ENCODE results near the gene DGCR2.
A peak's percentile ranks its signal among the peaks of the same experiment; 100 is the strongest.
"Not testable (repeated sequence)": the region's sequence is repeated elsewhere in the genome, so short reads cannot be mapped to it uniquely, and the experiment has no call there.

Gene DGCR2, protein sequence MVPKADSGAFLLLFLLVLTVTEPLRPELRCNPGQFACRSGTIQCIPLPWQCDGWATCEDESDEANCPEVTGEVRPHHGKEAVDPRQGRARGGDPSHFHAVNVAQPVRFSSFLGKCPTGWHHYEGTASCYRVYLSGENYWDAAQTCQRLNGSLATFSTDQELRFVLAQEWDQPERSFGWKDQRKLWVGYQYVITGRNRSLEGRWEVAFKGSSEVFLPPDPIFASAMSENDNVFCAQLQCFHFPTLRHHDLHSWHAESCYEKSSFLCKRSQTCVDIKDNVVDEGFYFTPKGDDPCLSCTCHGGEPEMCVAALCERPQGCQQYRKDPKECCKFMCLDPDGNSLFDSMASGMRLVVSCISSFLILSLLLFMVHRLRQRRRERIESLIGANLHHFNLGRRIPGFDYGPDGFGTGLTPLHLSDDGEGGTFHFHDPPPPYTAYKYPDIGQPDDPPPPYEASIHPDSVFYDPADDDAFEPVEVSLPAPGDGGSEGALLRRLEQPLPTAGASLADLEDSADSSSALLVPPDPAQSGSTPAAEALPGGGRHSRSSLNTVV

DNA sequence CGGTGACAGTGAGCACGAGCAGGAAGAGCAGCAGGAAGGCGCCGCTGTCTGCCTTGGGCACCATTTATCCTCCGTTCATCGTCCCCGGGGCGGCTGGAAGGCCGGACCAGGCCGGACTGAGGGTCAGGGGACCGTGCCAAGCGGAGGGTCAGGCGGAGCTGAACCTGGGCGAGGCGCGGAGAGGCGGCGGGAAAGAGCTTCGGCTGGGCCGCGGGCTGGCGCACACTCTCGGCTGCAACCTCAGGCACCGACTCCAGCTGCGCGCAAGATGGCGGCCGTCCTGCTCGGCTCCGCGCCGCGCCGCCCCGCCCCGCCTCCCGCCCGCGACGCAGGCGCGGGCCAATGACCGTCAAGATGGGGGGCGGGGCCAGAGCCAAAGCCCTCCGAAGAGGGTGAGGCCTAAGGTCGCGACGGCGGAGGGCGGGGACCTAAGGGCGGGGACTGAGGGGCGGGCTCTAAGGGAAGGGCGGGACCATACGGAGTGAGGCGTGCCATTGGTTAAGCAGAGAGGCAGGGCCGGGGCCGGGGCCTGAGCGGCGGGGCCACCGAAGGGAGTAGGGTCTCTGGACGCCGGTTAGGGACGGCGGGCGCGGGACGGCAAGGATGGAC lies at the start of gene DGCR2:
TSS of gene DGCR2 (minus strand) at position 270 of the 609 bp plus-strand sequence. CDS start at position 64, 206 bp downstream.
- peak; percentile 97 for DNase-seq (ENCODE audit: low spot score)

DNA sequence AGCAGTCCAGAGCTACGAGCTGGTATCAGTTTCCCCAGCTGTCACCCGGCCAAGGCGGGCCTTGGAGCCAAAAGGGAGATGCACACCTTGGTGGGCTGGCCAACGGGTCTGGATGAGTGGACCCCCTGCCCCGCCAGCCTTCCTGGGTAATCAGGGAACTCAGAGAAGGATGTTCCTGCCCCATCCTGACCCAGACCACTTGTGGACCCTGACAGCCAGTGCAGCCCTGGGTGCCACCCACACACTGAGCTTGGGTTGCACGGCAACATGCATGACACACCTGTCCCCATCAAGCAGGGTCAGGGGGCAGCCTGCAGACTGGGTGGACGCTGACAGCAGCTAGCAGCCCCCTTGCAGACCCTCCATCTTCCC lies 47.7 kb upstream of the DGCR2 start:
- no peak for DNase-seq (ENCODE audit: low spot score)

DNA sequence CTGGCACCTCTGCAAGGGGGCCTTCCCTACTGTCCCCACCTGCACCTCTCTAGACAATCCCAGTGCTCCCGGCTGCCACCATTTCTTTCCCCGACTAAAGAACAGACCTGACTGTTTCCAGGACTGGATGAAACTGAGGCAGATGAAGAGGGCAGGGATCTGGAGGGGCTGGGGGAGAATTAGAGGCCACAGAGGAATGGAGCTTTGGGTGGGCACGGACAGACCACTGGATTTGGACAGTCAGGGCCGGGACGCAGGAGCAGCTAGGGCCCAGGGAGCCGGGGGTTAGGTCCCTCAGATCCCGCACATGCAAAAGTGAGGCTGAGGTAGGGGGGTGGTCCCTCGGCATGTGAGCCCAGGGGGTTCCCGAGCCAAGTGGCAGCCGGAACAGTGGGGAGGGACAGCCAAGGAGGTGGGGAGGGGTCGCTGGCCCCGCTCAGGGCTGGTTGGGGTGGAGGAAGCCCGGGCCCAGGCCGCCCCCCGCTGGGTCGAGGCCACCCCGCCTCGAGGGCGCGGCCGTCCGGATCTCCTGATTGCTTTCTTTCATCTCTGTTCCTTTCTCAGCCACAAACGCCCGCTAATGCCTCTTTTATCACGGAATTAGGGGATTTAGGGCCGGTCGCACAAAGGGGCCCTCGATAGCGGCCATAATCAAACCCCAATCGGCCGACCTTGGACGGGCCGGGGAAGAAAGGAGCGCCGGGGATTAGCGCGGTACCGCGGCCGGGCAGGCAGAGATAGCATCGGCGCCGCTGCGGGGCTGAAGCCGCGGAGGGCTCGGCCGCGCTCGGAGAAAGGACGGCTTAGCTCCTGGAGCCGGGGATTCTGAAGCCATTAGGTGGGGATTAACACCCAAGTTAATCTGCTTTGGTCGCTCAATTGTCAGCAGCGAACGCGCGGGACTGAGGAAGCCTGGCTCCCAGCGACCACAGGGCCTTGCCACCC lies 47.1 kb upstream of the DGCR2 start:
- DNase-seq (ENCODE audit: low spot score), result no peak

- no peak for DNase-seq (ENCODE audit: low spot score)
These were observed 46.1 kb upstream of the DGCR2 start for GRCh38 chr22:19168088-19168890.

- DNase-seq (ENCODE audit: low spot score), result no peak
These were observed 45.1 kb upstream of the DGCR2 start for GRCh38 chr22:19167106-19167869.

DNA sequence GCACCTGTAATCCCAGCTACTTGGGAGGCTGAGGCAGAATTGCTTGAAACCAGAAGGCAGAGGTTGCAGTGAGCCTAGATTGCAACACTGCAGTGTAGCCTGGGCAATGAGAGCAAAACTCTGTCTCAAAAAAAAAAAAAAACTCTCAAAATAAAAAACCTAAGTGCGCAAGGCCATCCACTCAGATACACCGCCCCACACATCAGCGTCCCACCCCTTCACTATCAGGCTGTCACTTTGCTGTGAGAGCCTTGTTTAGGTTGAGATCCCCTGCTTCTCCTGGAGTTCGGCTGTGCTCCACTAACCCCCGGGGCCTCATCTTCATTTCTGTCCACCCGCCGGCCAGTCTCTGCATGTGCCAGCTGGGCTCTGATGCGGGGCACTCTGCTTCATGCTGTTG lies 44.2 kb upstream of the DGCR2 start:
- no peak for DNase-seq (ENCODE audit: low spot score)

GRCh38 chr22:19164425-19164824 lies 42.2 kb upstream of the DGCR2 start:
- DNase-seq (ENCODE audit: low spot score), result no peak

DNA sequence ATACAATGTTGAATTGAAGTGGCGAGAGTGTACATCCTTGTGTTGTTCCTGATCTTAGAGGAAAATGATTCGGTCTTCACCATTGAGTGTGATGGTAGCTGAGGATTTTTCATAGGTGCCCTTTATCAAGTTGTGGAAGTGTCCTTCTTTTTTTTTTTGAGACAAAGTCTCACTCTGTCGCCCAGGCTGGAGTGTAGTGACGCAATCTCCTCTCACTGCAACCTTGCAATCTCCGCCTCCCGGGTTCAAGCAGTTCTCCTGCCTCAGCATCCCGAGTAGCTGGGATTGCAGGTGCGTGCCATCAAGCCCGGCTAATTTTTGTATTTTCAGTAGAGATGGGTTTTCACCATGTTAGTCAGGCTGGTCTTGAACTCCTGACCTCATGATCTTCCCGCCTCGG lies 36.4 kb upstream of the DGCR2 start:
- not testable (repeated sequence) for DNase-seq (ENCODE audit: low spot score)

DNA sequence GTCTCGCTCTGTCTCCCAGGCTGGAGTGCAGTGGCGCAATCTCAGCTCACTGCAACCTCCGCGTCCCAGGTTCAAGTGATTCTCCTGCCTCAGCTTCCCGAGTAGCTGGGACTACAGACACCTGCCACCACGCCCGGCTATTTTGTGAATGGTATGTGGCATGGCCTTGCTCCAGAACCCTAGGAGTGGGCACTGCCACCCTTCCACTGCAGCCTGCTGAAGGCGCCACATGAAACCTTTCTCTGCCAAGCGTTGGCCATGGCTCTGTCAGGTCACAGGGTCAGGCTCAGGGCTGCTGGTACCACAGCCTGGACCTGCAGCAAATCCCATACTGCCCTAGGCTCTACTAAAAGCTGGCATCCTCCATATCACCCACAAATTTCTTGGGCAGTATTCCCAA lies 33.9 kb upstream of the DGCR2 start:
- not testable (repeated sequence) for DNase-seq (ENCODE audit: low spot score)

- no peak for DNase-seq (ENCODE audit: low spot score)
These were observed 31.0 kb upstream of the DGCR2 start for GRCh38 chr22:19152942-19153883.

DNA sequence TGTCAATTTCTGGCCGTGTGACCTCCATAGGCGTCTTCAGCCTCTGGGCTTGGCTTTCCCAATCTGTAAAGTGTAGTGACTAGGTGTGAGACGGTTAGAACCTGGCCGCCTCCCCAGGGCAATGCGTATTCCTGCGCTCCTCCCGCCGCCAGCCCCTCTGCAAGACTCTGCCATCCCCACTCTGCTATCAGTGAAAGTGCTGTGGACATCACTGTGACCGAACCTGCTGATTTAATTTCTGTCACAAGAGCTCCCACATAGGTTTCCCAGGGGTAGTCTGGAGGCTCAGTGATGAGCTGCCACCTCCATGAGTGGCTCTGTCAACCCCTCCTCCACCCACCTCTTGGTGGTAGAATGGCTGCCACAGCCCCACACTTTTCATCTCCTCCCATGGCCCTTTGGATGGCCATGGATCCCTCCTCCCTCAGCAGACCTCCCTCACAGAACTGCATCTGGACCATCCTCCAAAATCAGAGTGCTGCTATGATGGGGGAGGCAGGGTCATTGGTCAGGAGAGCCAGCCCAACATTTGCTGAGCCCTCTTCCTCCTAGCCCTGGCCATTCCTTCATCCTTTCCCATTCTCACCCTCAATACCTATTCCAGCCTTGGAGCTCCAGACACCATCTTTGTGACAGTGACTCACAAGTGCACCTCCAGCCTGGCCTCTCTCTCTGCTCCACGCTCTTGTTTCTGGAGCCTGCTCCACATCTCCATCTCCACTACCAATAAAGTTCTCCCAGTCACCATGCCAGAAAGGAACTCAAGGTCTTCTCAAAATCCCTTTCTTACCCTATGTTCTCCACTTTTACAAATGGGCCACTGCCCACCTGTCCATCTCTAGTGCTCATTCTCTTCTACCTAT lies 29.3 kb upstream of the DGCR2 start:
- DNase-seq (ENCODE audit: low spot score), result no peak

DNA sequence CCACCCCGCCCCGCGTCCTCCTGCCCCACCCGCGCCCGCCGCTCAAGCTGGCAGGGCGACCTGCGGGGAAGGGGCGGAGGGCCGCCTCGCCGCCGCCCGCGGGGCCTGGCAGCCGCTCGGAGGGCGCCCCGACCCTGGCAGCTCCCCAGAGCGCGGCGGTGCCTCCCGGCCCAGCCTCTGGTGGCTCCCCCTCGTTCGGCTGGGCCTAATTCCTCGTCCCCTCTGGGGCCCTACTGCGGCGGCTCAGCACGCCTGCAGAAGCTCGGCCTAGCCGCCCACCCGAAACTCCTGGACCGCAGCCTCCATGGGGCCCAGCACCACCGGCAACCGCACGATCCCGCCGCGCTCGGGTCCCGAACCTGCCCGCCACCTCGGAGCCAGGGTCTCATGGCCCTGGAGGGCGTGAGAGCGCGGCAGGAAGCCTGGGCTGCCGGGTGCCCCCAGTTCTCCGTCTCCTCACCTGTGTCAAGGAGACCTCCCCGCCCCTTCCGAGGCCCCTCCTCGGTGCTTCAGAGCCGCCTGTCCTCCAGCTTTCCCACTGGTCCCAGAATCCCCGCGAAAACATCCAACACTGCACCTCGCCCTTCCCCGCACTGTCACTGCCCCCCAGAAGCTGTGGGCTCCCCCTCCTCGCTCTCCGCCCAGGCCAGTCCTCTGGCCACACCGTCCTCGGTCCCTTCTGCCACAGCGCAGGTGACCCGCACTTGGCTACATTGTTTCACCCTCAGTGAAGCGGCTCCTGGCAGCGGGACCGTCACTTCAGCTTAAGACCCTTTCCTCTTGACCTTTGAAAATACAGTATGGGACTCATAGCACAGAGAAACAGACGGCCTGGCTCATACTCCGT lies 28.5 kb upstream of the DGCR2 start:
- no peak for DNase-seq (ENCODE audit: low spot score)

DNA sequence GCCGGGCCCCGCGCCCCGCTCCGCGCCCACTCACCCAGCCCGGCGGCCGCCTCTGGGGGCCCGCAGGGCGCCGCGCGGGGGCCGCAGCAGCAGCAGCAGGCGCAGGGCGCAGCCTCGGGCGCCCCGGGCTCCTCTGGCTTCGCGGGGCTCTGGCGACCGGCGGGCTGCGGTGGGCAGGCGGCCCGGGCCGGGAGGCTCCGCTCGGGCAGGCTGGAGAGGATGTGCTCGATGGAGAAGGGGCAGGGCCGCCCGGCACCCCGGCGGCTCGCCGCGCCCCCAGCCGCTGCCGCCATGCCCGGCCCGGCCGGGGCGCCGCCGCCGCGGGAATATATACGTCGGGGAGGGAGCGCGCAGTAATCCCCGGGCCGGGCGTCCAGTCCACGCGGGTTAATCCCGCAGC lies 27.8 kb upstream of the DGCR2 start, which contains the start of gene GSC2:
TSS of gene GSC2 (minus strand) at position 302 of the 400 bp plus-strand sequence. CDS start at position 293, 9 bp downstream.
- DNase-seq (ENCODE audit: low spot score), result no peak

- DNase-seq (ENCODE audit: low spot score), result peak; percentile 32
These were observed 27.1 kb upstream of the DGCR2 start for GRCh38 chr22:19149047-19149883.

- no peak for DNase-seq (ENCODE audit: low spot score)
These were observed 26.3 kb upstream of the DGCR2 start for GRCh38 chr22:19148417-19149046.

GRCh38 chr22:19147195-19147780 lies 25.1 kb upstream of the DGCR2 start:
- no peak for DNase-seq (ENCODE audit: low spot score)

Measured in activated CD4-positive, alpha-beta T cell treated with anti-CD3 and anti-CD28 coated beads, Interleukin-2, Interleukin-4, amounts not matched to agents 100 ng/mL and 50 ng/mL, durations not matched to agents 16 hours and 8 hours (primary cell).